ENCODE data around the gene HES2. TPM values are rescaled to one million over a fixed set of nuclear protein-coding genes. Genes with fewer than 3 reads are reported as not detected.
A peak's percentile ranks its signal among the peaks of the same experiment; 100 is the strongest.
"Not testable (repeated sequence)": the region's sequence is repeated elsewhere in the genome, so short reads cannot be mapped to it uniquely, and the experiment has no call there.

The HES2 gene
- total RNA-seq, 2 donors from 2014 or later, result 29.4 to 34.0 TPM

- ATAC-seq; intact Hi-C loops (cut with DNase I, micrococcal nuclease); DNase-seq: not testable (repeated sequence)
These were observed 36.2 kb upstream of the HES2 start for GRCh38 chr1:6455752-6456520.

- intact Hi-C loops (cut with DNase I, micrococcal nuclease), result no loop called here
- ATAC-seq, result no peak
- DNase-seq, result no peak
These were observed 35.4 kb upstream of the HES2 start for GRCh38 chr1:6454856-6455751.

- ATAC-seq; DNase-seq; intact Hi-C loops (cut with DNase I, micrococcal nuclease): not testable (repeated sequence)
These were observed 34.5 kb upstream of the HES2 start for GRCh38 chr1:6453895-6454855.

- intact Hi-C loops (cut with DNase I, micrococcal nuclease), result no loop called here
- ATAC-seq (peak; percentile 79), DNase-seq (peak; percentile 85 to 92)
These were observed 31.2 kb upstream of the HES2 start for GRCh38 chr1:6450943-6451373.

- intact Hi-C loops (cut with DNase I, micrococcal nuclease); ATAC-seq: not testable (repeated sequence)
- peak in 1 of 2 donors; percentile 29 for DNase-seq
These were observed 30.8 kb upstream of the HES2 start for GRCh38 chr1:6450486-6450885.

- ATAC-seq, result no peak
- DNase-seq, result peak in 1 of 2 donors; percentile 37
- intact Hi-C loops (cut with DNase I, micrococcal nuclease), result no loop called here
These were observed 30.3 kb upstream of the HES2 start for GRCh38 chr1:6450005-6450450.

- peak in 1 of 2 donors; percentile 60 for DNase-seq
- intact Hi-C loops (cut with DNase I, micrococcal nuclease), result no loop called here
- peak; percentile 10 for ATAC-seq
These were observed 29.3 kb upstream of the HES2 start for GRCh38 chr1:6448749-6449631.

GRCh38 chr1:6447818-6448748 is 28.4 kb upstream of the HES2 start:
- DNase-seq (peak; percentile 65 to 74), ATAC-seq (peak; percentile 34)
- intact Hi-C loops (cut with DNase I, micrococcal nuclease), result no loop called here

- peak in 1 of 2 donors; percentile 52 for DNase-seq
- intact Hi-C loops (cut with DNase I, micrococcal nuclease), result no loop called here
- no peak for ATAC-seq
These were observed 27.5 kb upstream of the HES2 start for GRCh38 chr1:6447016-6447817.

GRCh38 chr1:6446665-6447015 is 26.9 kb upstream of the HES2 start:
- ATAC-seq (no peak), DNase-seq (no peak)
- intact Hi-C loops (cut with DNase I, micrococcal nuclease), result no loop called here

GRCh38 chr1:6445929-6446328 is 26.2 kb upstream of the HES2 start:
- intact Hi-C loops (cut with DNase I, micrococcal nuclease); ATAC-seq: not testable (repeated sequence)
- peak in 1 of 2 donors; percentile 24 for DNase-seq

- intact Hi-C loops (cut with DNase I, micrococcal nuclease), result no loop called here
- ATAC-seq (peak; percentile 44), DNase-seq (peak; percentile 62 to 71)
These were observed 25.5 kb upstream of the HES2 start for GRCh38 chr1:6445062-6445763.

- intact Hi-C loops (cut with DNase I, micrococcal nuclease), result no loop called here
- ATAC-seq, result no peak
- DNase-seq, result peak in 1 of 2 donors; percentile 28
These were observed 24.7 kb upstream of the HES2 start for GRCh38 chr1:6444377-6444776.

- ATAC-seq (no peak), DNase-seq (peak in 1 of 2 donors; percentile 21)
- intact Hi-C loops (cut with DNase I, micrococcal nuclease), result no loop called here
These were observed 23.8 kb upstream of the HES2 start for GRCh38 chr1:6443339-6444115.
